Breast epithelium (tissue), 3 donors: ENCODE data around the gene KIF4A.

Experiments
- CTCF ChIP-seq, 3 donors: fragments of 450-650 bp; IDR thresholded peaks; one replicate each; pipeline ENCODE4 v1.5.1; 2016 to 2017; ENCODE audit warnings: antibody characterized with exemption in 3 of 3, mild to moderate bottlenecking in 3 of 3, moderate library complexity in 3 of 3
- POLR2AphosphoS5 ChIP-seq, 3 donors: sonication (generic); formaldehyde crosslinking; IDR thresholded peaks; one replicate each; pipeline ENCODE4 v1.6.1; 2017; ENCODE audit warnings: antibody characterized with exemption in 3 of 3

GRCh38 chrX:70411475-70411874 is 121.6 kb downstream of the KIF4A start:
- TF ChIP-seq CTCF (IDR thresholded peaks at IDR 0.05) (no peak), POLR2AphosphoS5 (IDR thresholded peaks at IDR 0.05) (no peak)
